Hepatocyte (in vitro differentiated cells): Measurements from ENCODE around the gene SYCN.

Experiments
- CTCF ChIP-seq: fragments of 200-600 bp; sonication (generic); IDR thresholded peaks from 2 replicates; pipeline ENCODE4 v1.5.1; 2016; ENCODE audit warnings: antibody characterized with exemption, mild to moderate bottlenecking; ENCODE audit not compliant: poor library complexity
- EZH2 ChIP-seq: fragments of 200-600 bp; sonication (generic); IDR thresholded peaks from 2 replicates; pipeline ENCODE4 v1.6.1; 2016; ENCODE audit warnings: antibody characterized with exemption, mild to moderate bottlenecking, borderline replicate concordance
- EZH2phosphoT487 ChIP-seq: fragments of 200-600 bp; sonication (generic); IDR thresholded peaks from one replicate; pipeline ENCODE4 v1.6.1; 2018; ENCODE audit warnings: antibody characterized with exemption, mild to moderate bottlenecking, low read depth, moderate library complexity; ENCODE audit not compliant: unreplicated experiment, severe bottlenecking

DNA sequence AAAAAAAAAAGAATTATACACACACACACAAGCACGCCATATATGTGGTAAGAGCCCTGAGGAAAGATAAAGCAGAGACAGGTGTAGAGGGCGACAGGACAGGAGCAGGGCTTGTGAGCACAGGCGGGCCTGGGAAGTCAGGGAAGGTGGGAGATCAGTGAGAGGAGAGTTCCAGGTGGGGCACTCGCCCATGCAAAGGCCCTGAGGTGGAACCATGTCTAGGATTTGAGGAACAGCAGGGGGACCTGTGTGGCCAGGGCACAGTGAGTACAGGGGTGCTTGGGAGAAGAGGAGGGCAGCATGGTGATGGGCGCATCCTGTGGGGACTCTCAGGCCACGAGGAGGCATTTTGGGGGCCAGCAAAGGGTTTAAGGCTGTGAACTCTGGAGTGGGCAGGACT, 39.8 kb downstream of the SYCN start:
- TF ChIP-seq EZH2 (no peak), CTCF (no peak), EZH2phosphoT487 (no peak)
